Posterior cingulate gyrus (tissue), 11 donors: ENCODE results near the gene SCUBE1.

Experiments
- DNase-seq, 10 donors: peaks; one replicate each; pipeline versions ENCODE4 v3.0.0 to v3.0.0-alpha.2; 2020 to 2021; ENCODE audit warnings: mixed read lengths in 3 of 10
- intact Hi-C: fragments of 100-400 bp; cut with DNase I; formaldehyde crosslinking; loops from one replicate; pipeline ENCODE4 v1.15.1; 2023

The SCUBE1 gene

DNA sequence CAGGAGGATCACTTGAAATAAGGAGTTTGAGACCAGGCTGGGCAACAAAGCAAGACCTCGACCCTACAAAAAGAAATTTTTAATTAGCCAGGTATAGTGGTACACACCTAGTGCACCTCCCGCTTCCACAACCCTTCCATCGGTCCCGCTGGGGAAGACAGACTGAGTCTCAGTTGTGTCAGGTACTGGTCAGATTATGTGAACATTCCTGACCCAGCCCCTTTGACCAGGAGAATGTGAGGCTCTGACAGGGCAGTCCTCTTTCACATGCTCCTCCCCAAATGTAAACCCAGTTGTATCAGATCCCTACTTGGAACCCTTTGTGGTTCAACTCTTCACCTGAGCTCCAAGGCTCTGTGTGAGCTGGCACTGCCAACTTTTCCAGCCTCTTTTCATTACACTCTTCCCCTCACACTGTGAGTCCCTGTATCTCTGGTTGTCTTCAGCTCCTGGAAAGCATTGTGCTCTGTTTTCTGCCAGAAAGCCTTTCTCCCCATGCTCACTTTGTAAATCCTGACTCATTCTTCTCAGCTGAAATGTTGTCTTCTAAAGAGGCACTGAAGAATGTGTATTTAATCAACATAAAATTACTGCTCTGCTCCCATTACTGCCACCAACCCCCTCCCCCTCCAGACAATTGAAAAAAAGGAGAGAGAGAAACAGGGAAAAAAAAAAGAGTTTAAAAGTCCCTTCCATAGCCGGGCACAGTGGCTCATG is 154.2 kb downstream of the SCUBE1 start:
- peak in 1 of 10 donors; percentile 28 for DNase-seq

DNA sequence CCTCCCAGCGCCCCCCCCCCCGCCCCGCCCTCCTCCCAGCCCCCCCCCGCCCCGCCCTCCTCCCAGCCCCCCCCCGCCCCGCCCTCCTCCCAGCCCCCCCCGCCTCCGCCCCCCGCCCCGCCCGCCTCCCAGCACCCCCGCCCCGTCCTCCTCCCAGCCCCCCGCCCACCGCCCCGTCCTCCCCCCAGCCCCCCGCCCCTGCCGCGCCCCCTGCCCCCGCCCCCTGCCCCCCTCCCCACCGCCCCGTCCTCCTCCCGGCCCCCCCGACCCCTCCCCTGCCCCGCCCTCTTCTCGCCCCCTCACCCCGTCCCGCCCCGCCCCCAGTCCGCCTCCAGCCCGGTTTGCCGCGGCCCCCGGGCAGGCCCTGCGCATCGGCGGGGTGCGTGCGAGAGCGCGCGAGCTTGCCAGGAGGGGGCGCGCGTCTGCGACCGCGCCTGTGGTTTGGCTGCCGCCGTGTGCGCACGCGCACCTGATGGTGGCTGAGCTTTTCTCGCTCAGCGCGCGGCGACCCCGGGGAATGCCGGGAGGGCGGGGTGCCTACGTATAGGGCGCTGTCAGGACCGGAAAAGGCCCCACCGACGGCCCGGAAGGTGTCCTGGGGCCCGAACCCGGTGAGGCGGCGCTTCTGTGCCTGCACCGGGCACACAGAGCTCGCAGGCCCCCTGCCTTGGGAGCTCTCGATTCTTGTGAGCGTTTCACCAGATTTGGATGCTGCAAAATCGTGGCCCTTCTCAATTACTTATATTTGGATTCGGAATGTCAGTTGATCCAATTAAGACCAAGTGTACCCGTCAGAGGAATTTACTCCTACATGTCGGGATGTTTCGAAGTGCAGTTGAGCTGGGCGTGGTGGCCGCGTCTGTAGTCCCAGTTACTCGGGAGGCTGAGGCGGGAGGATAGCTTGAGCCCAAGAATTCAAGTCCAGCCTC is 155.7 kb downstream of the SCUBE1 start:
- intact Hi-C loops, result loop anchor here (2.0 kb wide), 1 partner anchor 37 kb away; the partner anchor contains the start of gene TSPO
- DNase-seq, result peak; percentile 89 to 99 (median 92)

More for the DNA sequence above, 154.2 kb downstream of the SCUBE1 start:
- intact Hi-C loops, result no loop called here

DNA sequence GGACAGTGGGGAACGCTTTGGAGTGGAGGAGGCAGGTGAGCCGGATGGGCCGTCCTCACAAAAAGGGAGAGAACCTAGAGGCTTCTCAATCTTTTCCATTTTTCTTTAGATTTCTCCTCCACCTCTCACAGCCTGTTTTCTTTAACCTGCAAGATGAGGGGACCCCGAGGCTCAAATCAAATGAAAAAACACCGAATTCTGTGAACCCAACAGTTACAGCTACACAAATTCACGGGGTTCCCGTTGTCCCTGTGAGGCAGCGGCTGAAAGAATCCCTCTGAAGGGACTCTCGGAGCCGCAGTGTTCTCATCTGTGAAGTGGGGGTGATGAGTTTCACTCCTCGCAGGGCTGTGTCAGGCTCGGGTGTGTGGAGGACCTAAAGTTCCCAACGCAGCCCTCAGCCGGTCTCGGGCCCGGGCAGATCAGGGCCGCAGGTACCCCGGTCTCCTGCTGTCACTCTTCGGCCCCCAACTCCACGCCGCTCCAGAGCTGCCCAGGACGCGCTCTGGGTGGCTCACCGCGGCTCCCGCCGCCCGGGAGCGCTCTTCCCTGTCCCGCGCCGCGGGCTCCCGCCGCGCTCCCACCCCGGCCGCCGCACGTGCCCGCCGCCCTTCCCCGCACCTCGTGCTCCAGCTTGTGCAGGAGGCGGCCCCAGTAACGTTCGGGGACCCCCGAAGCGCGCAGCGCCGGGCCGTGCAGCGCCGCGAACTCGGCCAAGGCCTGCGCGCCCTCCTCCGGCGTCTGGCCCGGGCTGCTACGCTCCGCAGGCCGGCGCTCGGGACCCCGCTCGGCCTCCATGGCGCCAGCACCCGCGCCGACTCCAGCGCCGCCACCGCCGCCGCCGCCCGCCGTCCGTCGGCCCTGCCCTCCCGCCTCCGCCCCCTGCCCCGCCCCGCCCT is 156.7 kb downstream of the SCUBE1 start, which contains the start of gene TTLL12:
TTLL12 (minus strand) TSS at position 863 of the 899 bp plus-strand sequence; CDS start at position 798, 65 bp downstream.
- DNase-seq, result peak in 7 of 10 donors; percentile 22 to 92 (median 43)
- intact Hi-C loops, result loop anchor here (2.0 kb wide), 1 partner anchor 36 kb away; the partner anchor contains the start of gene TSPO

DNA sequence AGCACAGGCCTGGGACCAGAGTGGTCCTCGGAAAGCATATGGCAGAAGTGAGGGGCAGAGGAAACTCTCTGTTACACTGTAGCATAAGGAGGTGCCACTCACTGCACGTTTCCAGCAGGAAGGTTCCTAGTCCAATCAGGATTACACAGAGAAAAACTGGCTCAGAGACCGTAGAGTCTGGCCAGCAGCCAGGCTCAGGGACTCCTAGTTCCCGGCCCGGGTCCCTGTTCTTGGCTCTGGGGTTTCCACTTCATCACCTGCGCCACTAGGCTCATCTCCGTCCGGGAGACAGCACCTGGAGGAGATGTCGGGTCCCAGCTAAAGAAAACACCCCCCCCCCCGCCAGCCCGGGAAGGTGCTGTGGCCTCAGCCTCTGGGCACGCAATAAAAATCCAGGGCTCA is 157.3 kb downstream of the SCUBE1 start:
- intact Hi-C loops, result loop anchor here (2.0 kb wide), 1 partner anchor 35 kb away; the partner anchor contains the start of gene TSPO
- DNase-seq, result peak in 5 of 10 donors; percentile 27 to 90 (median 31)

DNA sequence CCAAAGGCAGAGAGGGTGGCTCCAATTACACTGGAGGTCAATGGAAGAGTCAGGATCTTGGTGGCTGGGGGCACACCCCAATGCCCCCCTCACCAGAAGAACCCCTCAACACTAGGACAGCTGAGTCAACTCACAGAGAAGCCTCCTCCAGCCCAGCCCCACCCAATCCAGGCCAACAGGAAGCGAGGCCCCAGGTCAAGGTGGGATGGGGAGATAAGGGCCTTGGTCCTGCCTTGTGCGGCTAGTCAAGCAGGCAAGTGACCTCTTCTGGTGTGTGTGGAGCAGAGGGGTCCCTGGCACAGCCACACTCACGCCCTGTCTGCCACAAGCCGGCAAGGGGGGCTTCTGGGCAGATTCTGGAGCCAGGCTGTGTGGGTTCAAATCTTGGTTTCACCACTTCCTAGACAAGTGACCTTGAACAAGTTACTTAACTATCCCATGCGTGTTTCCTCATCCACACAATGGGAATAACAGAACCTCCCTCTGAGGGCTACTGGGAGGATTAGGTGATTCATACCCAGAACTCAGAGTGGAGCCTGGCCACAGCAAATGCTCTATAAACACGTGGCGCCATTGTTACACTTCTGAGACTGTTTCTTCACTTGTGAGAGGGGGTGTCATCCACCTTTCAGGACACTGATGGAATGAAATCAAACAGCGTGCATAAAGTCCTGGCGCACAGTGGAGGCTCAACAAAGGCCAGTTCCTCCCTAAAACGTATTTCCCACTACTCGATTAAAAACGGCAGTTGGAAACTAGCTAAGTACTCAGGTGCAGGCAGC is 159.5 kb downstream of the SCUBE1 start:
- intact Hi-C loops, result no loop called here
- DNase-seq, result peak in 1 of 10 donors; percentile 57

DNA sequence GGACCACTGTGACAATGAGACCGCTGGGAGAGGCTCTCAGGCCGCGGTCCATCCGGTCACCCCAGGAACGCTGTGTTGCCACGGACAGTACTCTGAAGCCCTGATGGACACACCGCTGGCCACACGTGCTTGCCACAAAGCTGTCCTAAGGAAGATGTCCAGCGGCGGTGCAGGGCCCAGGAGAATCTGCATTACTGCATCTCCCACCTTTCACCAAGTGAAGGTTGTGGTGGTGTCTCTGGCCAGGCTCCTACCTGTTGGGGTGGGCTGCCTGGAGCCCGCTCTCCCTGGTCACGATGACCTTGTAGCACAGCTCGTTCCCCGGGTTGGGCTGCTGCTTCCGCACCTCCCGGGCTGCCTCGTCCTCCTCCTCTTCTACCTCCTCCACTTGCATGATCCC is 160.4 kb downstream of the SCUBE1 start:
- intact Hi-C loops, result no loop called here

DNA sequence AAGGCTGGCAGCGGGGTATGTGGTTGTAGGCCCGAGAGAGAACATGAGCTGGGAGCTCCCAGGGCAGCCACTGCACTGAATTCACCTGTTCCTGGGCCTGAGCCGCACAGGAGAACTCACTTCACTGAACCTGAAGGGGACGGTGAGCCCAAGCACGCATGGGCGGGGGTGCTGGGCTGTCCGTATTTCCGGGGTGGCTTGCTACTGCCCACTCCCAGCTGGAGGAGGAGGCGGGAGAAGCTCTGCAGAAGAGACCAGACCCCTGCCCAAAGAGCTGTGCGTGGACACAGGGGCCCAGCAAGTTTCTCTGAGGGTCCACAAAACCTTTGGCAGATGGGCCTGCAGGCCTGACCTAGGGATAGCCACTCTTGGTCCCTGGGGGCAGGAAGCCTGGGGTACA is 161.1 kb downstream of the SCUBE1 start:
- DNase-seq, result peak in 1 of 10 donors; percentile 49
- intact Hi-C loops, result no loop called here

More for the DNA sequence above, 160.4 kb downstream of the SCUBE1 start:
- DNase-seq, result peak in 1 of 10 donors; percentile 76

DNA sequence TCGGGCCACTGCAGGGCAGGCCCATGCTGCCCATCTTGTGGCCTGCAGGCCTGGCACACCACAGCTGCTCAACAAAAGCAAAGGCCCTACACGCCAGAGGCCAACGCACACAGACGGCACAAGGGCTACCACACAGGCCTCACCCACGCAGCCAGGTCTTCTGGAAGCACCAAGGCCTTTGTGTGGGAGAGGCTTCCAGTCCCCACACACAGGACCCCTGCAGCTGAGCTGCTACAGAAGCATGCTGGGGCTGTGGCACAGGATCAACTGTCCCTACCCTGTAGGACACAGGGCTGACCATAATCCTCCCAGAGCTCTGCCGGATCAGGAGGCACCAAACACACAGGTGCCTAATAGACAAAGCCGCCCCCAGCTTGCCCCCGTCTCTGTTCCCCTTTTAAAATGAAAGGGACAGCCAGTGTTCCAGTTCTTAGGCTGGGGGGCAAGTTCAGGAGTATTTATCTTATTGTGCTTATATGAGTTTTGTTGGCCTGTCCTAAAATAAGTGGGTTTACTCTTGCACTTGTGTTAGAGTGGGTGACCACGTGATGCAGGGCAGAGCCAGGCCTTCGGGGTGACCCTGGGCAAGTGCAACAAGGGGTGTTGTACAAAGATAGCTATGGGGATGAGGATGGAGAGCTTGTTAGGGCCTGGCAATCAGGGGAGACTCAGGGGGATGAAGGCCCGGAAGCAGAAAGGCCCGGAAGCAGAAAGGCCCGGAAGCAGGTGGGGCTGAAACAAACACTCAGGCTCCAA is 161.7 kb downstream of the SCUBE1 start:
- intact Hi-C loops, result no loop called here
- DNase-seq, result peak in 1 of 10 donors; percentile 71

DNA sequence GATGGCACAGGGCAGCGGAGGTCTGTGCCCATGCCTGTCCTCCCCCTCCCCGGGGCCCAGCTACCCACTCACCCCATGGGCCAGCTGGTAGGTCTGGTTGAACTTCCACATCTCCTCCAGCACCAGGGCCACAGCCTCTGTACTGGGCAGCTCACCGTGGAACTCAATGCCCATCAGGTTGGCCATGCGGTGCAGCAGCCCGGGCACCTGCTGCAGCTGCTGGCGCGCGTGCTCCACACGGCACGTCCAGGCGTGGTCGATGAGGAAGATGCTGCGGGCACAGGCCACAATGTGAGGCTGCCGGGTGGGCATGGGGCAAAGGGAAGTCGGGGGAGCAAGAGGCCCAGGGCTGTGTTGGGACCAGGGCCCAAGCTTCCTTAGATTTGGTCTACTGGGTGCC is 162.5 kb downstream of the SCUBE1 start:
- intact Hi-C loops, result no loop called here
- DNase-seq, result peak in 1 of 10 donors; percentile 79

DNA sequence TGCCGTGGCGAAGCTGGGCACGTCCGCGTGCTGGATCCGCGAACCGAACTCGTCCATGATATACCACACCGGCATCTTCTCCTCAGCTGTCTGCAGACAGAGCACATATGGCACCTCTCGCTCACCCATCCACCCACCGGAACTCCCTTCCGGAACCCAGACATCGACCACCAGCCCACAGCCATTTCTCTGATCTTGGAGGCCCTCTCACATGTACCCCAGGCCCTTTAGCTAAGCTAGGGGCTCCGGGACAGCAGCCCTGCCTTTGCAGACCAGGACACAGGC is 163.3 kb downstream of the SCUBE1 start:
- intact Hi-C loops, result no loop called here
- DNase-seq, result peak in 1 of 10 donors; percentile 39

DNA sequence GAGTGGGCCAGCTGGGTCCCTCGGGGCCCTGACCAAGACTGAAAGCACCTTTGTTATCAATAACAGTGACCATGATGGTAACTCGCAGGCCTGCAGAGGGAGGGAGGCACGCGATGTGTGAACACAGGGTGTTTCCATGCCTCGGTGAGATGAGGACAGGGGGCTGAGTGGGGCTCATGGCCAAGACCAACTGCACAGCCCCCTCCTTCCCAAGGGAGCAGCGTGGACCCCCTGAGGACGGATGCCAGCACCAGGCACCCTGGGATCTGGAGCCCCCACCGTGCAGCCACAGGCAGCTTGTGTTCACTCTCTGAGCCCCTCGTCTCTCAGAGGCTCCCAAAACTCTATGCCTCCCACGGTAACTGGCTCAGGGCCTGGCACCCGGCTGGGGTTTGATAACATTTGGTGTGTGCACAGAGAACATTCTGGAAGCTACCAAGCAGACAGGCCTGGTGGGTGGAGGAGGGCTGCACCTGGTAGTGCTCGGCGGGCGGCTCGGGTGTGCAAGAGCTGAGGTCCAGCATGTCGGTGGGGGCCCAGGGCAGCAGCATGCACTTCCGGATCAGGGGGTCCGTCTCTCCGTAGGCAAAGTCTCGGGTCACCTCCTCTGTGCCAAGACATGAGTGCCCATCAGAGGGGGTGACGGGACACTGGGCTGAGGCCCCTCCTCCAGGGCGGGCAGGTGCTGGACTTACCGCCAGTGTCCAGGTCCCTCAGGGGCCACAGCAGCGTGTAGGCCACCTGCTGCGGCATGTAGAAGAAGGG is 163.8 kb downstream of the SCUBE1 start:
- DNase-seq, result peak in 1 of 10 donors; percentile 77
- intact Hi-C loops, result no loop called here

DNA sequence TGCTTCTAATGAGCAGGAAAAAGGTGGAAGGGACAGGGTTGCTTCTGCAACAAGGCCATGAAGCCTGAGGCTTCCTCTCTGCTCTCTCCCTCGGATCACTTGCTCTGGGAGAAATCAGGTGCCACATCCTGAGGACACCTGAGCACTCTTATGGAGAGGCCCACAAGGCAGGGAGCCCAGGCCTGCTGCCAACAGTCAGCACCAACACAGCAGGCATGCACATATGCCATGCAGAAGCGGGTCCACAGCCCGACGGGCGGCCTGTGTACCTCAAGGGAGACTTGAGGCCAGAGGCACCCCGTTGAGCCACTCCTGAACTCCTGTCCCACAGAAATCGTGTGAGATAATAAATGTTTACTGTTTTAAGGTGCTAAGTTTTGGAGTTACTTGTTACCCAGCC is 165.7 kb downstream of the SCUBE1 start:
- intact Hi-C loops, result no loop called here
- DNase-seq, result peak in 1 of 10 donors; percentile 68

DNA sequence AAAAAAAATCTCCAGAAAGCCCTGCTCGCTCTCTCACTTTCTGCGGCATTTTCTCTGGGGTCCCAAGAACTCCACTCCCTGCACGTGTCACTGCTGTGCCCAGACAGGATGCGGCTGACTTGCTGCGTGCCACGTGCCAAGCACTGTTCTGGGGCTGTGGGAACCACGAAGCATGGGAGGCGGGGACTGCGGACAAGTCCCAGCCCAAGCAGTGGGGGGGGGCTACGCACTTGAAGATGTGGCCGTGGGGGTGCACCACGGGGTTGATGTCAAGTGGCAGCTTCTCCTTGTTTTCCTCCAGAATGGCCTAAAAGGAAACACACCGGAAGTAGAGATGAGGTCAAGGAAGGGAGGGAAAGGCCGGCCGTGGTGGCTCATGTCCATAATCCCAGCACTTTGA is 167.1 kb downstream of the SCUBE1 start:
- peak in 1 of 10 donors; percentile 70 for DNase-seq
- intact Hi-C loops, result no loop called here

DNA sequence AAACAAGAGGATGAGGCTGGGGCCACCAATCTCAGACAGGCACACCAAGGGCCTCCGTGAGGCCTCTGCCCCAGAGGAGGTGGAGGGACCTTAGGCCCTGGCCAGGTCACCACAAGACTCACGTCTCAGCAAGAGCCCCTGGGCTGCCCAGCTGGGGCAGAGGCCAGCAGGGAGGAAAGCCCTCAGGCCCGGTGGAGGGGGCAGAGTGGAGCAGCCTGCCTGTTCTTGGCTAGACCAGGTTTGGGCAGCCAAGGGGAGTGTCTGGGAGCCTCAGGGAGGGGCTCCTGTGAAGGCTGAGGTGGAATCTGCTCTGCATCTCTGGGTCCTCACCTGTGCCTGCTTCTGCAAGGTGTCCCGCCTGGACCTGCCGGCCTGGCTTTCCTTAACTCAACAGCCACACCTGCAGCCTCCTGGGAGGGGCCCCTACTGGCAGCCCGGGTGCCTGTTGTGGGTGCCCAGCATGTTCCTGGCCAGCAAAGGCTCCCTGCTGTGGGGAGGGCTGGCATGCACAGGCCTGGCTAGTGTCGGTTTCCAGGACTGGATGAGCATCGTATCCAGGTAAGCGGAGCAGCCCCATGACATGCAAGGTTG is 168.1 kb downstream of the SCUBE1 start:
- intact Hi-C loops, result no loop called here
- peak in 1 of 10 donors; percentile 71 for DNase-seq

DNA sequence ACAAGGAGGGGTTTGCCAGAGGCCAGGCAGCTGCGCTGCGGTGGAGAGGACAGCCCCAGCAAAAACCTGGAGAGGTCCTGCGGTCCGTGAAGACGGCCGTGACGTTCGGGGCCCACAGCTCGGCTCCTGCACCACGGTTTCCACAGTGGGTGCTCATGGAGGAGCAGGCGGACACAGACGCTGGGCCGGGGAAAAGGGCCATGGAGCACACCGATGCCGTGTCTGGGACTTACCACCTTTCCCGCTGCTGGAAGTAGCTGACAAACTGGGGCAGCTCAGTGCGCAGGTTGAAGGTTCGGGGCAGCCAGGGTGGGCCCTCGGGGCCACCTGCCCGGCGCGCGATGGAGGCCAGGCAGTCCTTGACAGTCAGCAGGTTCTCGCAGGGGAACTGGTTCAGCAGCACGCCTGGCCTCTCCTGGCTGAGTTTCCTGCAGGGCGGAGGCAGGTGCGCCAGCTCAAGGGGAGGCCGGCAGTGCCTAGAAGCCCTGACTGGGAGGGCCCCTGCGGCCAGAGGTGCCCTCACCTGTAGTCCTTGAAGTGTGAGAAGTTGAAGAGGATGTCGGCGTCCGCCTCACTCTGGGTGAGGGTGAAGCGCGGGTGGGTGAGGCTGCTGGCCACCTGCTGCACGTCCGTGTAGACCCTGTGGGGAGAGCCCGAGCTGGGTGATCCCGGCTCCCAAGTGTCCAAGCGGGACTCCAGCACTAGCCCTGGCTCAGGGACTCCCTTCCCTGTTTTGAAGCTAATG is 169.0 kb downstream of the SCUBE1 start:
- DNase-seq, result peak in 1 of 10 donors; percentile 75
- intact Hi-C loops, result no loop called here

DNA sequence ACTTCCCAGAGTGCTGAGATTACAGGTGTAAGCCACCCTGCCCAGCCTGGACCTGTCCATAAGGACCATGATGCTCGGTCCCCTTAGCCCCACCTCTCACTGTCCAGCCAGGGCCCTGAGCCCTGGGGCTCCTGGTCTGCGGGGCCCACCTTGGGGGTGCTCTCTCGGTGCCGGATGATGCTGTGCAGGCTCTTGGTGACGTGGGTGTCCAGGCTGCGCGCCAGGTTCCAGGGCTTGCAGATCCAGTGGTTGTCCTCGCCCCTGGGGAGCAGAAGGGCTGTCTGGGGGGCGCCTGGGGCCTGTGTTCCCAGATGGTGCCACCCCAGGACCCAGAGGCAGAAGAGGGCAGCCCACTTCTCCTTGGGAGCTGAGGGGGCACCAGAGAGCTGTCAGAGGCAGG is 169.6 kb downstream of the SCUBE1 start:
- intact Hi-C loops, result no loop called here
- peak in 1 of 10 donors; percentile 79 for DNase-seq

DNA sequence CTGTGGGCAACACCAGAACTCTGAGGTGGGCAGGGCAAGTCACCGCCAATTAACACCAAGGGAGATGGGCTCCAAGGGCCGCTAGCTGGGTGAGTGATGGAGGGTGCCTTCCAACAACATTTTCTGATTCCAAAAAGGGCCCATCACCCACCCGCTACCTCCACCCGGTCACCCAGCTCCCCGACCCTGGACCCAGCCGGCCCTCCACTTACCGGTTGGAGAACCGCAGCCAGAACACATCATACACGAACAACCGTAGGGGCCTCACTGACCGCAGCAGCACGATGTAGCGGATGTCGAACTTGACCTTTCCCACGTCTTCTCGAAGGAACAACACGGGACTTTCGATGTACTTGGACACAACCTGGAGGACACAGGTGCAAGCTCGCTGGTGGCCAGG is 171.0 kb downstream of the SCUBE1 start:
- intact Hi-C loops, result no loop called here
- peak in 1 of 10 donors; percentile 70 for DNase-seq
